DMS153 (cell line): ENCODE results near the gene SLC22A8.
"Not testable (repeated sequence)": the region's sequence is repeated elsewhere in the genome, so short reads cannot be mapped to it uniquely, and the experiment has no call there.

Experiments used
- DNase-seq: peaks from one replicate; lab custom pipeline; 2025; lab: John Stamatoyannopoulos, UW

Gene SLC22A8

DNA sequence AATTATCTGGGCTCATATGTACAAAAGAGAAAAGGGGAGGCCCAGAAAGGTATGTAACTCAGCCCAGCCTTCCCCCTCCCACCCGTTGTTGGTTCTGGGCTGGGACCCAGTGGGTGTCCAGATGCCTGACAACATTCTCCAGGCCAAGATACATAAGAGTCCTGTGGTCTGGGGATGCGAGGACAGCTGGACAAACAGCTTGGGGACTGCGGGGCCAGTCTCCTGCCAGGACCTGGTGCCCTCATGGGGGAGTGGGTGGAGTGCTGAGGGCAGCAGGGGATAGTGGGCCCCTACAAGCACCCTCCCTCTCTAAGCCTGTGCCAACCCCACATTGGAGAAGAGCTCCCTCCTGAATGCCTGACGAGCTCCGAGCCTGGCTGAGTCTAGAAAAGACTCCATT lies 27.4 kb downstream of the SLC22A8 start:
- DNase-seq = no peak

DNA sequence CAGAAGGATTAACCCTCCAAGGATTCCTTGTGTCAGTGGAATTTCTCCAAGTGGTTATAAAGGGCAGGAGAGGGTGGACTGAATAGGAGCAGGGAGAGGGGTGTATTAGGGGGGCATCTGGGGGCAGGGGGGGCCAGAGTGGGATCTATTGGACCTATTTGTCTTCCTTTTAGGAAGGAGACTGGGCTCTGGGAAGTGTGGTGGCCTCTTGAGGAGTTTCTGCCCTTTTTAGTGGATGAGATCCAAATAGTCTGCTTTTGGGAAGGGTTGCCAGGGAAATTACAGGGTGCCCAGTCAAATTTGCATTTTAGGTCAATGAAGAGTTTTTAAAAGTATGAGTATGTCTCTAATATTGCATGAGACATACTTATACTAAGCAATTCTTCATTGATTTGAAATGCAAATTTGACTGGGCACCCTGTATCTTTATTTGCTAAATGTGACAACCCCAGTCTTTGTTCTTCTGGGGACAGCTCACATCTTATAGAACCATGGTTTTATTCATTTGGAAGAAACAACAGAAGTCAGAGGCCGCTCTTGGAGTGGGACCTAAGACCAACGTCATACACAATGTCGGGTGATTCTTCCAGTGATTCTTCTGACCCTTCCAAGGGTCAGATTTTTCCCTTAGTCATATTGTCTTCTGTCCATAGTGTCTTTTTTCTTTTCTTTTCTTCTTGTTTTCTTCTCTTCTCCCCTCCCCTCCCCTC lies 30.4 kb downstream of the SLC22A8 start:
- DNase-seq = no peak

DNA sequence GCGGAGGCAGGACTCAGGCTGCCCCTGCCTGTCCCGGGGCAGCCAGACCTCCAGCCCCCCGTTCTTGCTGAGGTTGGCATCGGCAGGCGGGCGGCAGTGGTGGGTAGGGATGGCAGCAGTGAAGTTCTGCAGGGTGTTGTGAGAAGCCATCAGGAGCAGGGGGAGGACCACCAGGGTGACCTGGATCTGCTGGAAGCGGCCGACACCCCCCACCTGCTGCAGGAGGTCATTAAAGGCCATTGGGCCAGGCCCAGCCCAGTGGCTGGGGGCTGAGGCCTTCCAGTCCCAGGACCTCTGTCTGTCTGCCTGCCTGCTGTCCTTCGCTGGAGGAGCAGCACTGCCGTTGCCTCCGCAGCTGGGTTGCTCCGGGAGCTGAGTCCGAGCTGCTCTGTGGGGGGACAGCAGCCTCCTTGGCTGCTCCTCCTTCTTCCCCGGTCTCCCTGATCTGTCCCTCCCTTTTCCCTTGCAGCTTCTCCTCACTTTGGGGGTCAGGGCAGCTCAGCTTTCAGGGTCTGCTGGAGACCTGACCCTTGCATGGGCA lies 31.1 kb downstream of the SLC22A8 start, which contains the start of gene SLC22A6:
Gene SLC22A6, minus strand, starts transcription at position 517 of the 541 bp plus-strand sequence. Its CDS starts 277 bp downstream, at position 240.
- no peak for DNase-seq

DNA sequence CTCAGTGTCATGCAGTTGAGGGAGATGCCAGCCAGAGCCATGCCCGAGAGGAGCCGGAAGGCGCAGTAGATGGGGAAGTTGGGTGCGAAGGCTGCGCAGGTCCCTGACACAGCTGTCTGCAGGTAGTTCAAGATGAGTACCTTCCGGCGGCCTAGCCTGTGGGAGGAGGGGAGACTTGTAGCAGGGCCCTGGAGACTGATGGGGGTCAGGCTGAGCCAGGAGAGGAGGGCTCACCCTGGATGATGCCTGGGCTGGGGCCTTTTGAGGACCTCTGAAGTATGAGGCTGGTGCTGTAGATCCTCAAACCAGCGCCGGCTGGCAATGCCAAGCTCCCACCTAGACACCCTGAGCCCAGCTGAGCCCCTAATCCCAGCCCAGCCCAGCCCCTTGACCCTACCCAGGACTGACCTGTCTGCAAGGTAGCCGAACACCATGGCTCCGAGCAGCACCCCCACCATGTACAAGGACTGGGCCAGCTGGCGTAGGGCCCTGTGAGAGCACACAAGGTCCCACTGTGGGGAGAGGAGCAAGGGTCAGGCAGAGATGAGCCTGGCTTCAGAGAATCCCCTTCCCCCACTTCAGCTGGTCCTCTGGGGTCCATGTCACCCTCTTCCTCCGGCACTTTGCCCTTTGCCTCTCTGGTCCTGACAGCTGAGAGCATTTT lies 32.0 kb downstream of the SLC22A8 start:
- DNase-seq = no peak

DNA sequence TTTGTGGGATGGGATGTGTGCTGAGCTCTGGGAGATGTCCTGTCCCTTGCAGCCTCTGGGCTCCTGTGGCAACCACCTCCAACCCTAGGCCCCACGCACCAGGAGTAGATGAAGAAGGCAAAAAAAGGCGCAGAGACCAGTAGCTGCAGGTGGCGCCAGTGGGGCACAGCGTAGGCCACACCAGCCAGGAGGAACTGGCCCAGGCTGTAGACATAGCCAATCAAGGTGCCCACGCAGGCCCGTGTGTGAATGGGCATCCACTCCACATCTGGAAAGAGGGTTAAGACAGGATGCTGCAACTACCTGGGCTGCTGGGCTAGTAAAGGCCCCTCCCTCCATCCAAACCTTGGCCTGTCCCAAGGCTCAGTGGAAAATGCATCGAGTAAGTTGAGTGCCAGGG lies 33.9 kb downstream of the SLC22A8 start:
- no peak for DNase-seq

DNA sequence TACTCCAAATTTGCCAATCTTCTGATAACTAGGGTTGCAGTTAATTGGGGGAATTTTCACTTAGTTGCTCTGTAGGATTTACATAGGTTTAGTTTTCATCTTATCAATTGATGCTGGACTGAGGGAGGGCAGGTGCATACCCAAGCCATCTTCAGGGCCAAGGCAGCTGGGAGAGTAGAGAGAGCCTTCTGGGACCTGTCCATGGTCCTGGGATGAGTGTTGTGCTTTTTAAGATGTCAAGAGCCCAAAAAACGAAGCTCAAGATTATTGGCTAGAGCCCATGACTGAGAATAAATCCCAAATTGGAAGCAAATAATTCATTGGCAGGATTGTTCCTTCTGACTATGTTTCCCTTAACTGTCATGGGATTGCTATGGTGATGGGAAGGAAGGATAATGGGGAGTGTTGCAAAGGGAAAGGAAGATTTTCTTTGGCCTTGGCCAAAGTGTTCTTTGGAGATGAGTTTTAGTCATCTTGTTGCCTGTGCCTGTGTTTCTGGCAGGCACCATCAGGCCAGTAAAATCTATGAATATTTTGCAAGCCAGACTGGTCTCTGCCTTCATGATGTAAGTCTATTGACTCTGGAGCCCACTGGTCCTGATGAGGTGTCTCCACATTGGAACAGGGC lies 35.4 kb downstream of the SLC22A8 start:
- DNase-seq = no peak

DNA sequence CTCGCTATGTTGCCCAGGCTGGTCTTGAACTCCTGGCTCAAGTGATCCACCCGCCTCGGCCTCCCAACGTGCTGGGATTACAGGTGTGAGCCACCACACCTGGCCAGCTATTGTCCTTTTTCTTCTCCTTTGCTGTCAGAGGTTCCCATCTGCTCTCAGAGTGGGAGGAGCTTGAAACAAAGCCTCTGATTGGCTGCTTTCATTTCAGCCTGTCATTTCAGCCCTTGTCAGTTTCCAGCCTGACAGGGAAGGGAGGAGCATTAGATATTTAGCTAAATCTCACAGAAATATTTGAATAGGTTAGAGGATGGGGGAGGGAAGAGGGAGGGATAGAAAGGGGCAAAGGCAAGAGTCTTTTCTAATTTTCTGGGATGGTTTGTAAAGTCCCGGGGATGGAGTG lies 39.5 kb downstream of the SLC22A8 start:
- no peak for DNase-seq

DNA sequence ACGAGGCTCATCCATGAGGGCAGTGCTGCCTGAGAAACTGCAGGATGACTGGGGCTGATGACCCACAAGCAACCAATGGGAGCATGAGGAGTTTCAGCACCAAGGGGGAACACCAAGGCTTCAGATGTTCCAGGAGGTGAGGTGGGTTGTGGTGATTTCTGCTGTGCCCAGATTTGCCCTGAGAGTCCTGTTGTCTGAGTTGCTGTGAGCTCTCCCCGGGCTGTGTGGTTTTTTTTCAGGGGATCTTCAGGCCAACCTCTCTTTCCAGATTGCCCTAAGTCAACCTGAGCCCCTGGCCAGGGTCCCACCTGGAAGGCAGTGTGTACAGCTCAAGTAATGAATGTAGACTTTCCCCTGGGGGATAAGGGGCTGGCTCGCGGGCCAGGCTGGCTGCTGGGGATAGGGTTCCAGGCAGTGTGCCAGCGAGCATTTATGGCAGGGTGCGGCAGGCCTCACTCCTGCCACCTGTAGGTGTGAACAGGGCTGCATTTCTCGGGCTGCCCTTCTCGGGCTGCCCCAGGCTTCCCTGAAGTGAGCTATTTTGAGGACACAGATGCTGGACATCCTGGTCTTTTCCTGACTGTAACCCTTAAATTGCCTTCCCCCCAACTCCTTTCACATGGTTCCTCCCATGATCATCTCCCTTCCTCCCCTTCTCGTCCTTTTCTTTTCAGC lies 40.7 kb downstream of the SLC22A8 start:
- DNase-seq = peak; percentile 48

DNA sequence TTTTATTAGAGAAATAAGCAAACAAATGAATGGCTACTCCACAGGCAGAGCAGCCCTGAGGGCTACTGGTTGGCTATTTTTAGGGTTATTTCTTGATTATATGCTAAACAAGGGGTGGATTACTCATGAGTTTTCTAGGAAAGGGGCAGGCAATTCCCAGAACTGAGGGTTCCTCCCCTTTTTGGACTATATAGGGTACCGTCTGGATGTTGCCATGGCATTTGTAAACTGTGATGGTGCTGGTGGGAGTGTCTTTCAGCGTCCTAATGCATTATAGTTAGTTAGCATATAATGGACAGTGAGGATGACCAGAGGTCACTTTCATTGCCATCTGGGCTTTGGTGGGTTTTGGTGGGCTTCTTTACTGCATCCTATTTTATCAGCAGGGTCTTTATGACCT lies 50.1 kb downstream of the SLC22A8 start:
- DNase-seq = no peak

DNA sequence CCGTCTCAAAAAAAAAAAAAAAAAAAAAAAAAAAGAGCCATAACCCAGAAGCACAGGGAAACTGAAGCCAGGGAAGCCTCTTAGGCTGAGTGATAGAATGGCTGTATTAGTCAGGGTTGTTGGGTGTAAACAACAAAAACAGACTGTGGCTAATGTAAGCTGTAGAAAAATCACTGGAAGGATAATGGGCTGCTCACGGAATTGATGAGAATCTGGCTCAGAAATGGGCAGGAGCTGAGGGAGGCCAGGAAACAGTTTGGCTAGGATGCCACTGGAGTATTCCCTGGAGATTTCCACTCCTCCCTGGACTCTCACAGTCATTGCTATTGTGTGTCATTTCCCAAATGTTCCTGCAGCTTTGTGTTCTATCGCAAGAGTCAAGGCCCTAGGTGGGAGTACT lies 53.2 kb downstream of the SLC22A8 start:
- DNase-seq = no peak

DNA sequence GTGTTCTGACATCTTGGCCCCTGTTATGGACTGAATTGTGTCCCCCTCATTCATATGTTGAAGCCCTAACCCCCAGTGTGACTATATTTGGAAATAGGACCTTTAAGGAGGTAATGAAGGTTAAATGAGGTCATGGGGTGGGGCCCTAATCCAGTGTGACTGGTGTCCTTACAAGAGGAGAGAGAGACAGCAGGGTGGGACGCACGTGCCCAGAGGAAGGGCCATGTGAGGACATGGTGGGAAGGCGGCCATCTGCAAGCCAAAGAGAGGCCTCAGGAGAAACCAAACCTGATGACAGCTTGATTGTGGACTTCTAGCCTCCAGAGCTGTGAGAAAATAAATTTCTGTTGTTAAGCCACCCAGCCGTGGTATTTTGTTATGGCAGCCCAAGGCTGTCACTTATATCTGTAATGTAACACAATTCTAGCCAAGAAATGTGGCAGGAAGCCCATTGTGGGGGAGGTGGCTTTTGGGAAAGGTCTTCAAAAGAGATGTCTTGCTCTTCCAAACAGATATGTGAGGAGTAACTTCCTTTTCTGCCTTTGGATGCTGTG lies 54.5 kb downstream of the SLC22A8 start:
- no peak for DNase-seq

DNA sequence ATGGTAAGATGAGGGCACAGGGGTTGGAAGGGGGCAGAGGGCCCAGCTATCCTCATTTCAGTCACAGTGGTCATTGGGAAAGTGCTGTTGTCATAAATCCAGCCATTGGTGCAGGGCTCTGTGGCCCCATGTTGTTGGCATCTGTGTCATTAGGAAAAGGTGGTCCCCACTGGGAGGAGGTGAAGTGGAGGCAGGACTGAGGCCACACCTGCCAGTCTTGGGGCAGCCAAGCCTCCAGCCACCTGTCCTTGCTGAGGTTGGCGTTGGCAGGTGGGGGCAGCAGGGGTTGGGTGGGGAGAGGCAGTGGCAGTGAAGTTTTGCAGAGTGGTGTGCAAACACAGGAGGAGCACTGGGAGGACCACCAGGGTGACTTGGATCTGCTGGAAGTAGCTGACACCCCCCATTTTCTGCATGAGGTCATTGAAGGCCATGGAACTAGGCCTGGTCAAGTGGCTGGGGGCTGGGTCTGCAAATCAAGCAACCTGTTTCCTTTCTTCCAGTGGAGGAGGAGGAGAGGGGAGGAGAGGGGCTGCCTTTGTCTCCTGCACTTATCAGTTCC lies 56.1 kb downstream of the SLC22A8 start:
- DNase-seq = no peak

DNA sequence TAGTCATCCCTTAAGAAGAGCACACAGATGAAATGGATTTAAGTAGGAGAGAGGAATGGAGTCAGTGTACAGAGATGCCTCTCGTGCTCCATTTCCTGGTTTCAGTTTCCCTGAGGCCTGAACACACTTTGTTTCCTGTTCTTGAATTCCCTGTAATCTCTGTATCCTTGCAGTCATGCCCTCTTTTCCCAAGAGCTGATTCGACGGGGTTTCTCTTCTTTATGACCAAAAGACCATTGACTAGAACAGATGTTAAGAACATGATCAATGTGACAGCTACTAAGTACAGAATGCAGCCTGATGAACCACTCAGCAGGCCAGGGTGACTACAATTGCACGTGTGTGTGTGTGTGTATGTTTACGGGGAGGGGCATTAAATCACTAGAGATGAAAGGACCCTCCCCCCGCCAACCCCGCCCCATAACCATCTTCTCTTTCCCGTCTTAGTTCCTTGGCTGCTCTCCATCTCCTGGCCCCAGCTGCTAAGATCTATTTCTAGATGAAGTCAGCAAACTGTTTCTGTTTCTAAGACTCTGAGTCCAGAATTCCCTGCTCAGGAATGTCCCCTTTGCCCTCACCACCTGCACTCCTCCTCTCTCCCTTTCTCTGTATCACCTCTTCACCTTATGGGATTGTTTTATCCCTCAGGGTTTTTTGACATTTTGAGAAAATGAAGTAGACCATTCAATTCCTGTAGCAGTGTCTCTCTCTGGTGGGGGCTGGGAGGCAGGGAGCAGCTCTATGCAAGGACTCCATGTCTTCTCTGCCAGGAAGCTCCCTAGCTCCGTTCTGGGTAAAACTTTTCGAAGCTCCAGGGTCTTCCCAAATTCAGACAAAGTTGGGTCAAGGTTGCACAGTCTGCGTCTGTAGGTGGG lies 56.9 kb downstream of the SLC22A8 start:
- DNase-seq = peak; percentile 9

DNA sequence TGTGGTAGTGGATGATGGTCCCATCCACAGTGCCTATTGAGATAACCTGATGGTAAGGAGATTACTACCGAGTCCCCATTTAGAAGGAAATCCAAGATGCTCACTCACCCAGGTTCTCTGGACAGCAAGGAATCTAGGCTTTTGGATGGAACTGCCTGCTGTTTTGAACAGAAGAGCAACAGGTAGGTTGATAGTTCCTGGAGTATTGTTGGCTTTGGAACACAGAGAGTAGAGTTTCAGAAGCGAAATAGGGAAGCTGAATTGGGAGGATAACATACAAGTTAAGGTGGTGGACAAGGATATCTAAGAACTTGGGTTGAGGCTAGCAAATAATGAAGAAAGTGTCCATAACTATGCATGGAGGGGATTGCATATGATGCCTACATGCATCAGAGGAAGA lies 58.5 kb downstream of the SLC22A8 start:
- no peak for DNase-seq

DNA sequence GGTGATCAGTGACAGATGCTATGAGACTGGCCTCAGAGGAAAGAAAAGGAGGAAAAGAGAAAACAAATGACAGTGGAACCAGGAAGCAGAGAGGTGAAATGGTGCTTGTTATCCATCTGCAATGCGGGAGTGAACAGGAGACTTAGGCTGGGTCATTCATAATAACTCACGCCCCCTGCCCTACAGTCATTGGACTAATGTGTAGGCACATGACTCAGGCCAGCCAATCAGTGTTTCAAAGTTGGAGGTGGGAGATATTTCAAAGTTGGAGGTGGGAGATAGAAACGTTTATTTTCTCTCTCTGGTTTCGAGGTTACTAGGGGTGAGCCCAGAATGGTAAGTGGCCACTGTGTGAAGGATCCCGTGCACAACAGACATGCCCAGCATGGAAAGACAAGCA lies 61.2 kb downstream of the SLC22A8 start:
- DNase-seq = no peak

DNA sequence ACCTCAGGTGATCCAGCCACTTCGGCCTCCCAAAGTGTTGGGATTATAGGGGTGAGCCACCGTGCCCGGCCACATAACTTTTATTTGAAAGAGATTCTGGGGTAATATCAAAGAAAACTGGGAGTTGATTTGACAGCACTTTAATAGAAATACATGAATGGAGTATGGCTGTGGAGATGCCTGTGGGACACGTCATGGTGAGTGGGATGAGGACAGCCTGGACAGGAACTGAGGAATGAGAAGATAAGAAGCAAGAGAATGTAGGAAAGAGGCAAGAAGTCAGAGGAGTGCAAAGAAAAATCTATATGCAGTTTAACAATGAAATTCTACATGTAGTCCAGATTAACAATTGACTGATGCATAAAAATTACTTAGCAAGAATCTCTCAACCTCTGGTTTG lies 61.8 kb downstream of the SLC22A8 start:
- DNase-seq = no peak

DNA sequence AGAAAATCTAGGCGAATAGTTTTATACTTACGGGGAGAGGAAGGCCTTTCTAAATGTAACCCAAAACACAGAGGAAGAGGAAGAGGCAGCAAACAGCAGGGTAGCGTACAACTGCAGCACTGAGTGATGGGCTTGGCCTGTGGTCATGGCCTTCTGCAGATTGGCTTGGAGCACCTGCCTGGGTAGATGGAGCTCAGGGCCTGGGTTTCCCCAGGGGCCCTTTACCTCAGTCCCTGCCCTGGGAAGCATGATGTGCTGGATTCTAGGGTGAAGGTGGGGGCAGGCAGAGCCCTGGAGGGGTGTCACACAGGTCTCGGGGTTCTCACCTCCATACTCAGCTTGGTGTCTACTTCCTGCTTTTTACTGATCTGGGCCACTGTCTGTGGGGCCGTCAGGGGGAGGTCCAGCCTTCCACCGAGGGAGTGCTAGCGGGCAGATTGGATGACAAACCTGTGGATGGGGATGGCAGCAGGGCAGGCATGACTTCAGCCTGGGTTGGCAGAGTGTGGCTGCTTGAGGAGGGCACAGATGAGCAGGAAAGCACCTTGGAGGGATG lies 66.8 kb downstream of the SLC22A8 start:
- no peak for DNase-seq

DNA sequence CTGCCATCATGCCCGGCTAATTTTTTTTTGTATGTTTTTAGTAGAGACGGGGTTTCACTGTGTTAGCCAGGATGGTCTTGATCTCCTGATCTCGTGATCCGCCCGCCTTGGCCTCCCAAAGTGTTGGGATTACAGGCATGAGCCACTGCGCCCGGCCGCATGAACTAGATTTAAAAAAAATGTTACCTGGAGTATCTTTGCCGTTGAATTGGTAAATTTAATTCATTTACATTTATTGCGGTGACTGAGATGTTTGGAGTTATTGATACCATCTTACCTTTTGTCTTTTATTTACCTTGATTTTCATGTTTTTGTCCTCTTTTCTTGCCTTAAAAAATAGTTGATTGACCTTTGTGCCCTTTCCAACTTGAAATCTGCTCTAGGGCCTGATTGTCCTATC lies 70.1 kb downstream of the SLC22A8 start:
- DNase-seq = not testable (repeated sequence)
